SK-N-SH treated with all-trans-retinoic acid at 6 μM for 48 hours (cell line): ENCODE results near the gene TOM1L2.

Experiments used
- ATAC-seq: fragments of 200-7000 bp; cut with Tn5 transposase; 3 replicates; pipeline ENCODE4 v1.9.1; 2020; ENCODE audit warnings: mild to moderate bottlenecking, moderate library complexity
- ARNTL ChIP-seq: fragments of 450-650 bp; formaldehyde crosslinking; IDR thresholded peaks from 2 replicates; pipeline ENCODE4 v1.5.0; 2020; ENCODE audit warnings: low read depth, mild to moderate bottlenecking, moderate library complexity, borderline replicate concordance
- BACH2 ChIP-seq: fragments of 250-450 bp; sonication (Bioruptor Pico); IDR thresholded peaks from 2 replicates; pipeline ENCODE4 v1.9.0; 2021; ENCODE audit warnings: mild to moderate bottlenecking, borderline replicate concordance
- CREB5 ChIP-seq: fragments of 250-450 bp; sonication (Bioruptor Pico); IDR thresholded peaks from 2 replicates; pipeline ENCODE4 v1.5.1; 2020; ENCODE audit warnings: low read depth, mild to moderate bottlenecking, moderate library complexity
- CSRNP3 ChIP-seq: fragments of 250-450 bp; sonication (Bioruptor Pico); IDR thresholded peaks from 2 replicates; pipeline ENCODE4 v1.5.1; 2021; ENCODE audit warnings: mild to moderate bottlenecking, moderate library complexity
- ESRRG ChIP-seq: fragments of 250-450 bp; sonication (Bioruptor Pico); IDR thresholded peaks from 2 replicates; pipeline ENCODE4 v1.6.1; 2021; ENCODE audit warnings: mild to moderate bottlenecking
- GLIS3 ChIP-seq: fragments of 250-450 bp; sonication (Bioruptor Pico); IDR thresholded peaks from 2 replicates; pipeline ENCODE4 v1.5.0; 2020; ENCODE audit warnings: mild to moderate bottlenecking, moderate library complexity
- ISL1 ChIP-seq: fragments of 250-450 bp; sonication (Bioruptor Pico); IDR thresholded peaks from 2 replicates; pipeline ENCODE4 v2.1.2; 2022; ENCODE audit warnings: mild to moderate bottlenecking, moderate library complexity
- OSR1 ChIP-seq: fragments of 250-450 bp; sonication (Bioruptor Pico); IDR thresholded peaks from 2 replicates; pipeline ENCODE4 v1.8.0; 2022; ENCODE audit warnings: moderate library complexity, mild to moderate bottlenecking, inconsistent platforms
- POU6F1 ChIP-seq: fragments of 250-450 bp; sonication (Bioruptor Pico); IDR thresholded peaks from 2 replicates; pipeline ENCODE4 v1.8.0; 2021; ENCODE audit warnings: low read depth, mild to moderate bottlenecking, moderate library complexity, borderline replicate concordance
- SNAI2 ChIP-seq: fragments of 250-450 bp; sonication (Bioruptor Pico); IDR thresholded peaks from 2 replicates; pipeline ENCODE4 v1.5.0; 2020; ENCODE audit warnings: mild to moderate bottlenecking, moderate library complexity
- TCF4 ChIP-seq: fragments of 250-450 bp; sonication (Bioruptor Pico); IDR thresholded peaks from 2 replicates; pipeline ENCODE4 v1.8.0; 2021; ENCODE audit warnings: mild to moderate bottlenecking, moderate library complexity, borderline replicate concordance
- TOX ChIP-seq: fragments of 250-450 bp; sonication (Bioruptor Pico); IDR thresholded peaks from 2 replicates; pipeline ENCODE4 v1.8.0; 2021; ENCODE audit warnings: mild to moderate bottlenecking, moderate library complexity, borderline replicate concordance
- TSHZ2 ChIP-seq: fragments of 250-450 bp; sonication (Bioruptor Pico); IDR thresholded peaks from 2 replicates; pipeline ENCODE4 v1.5.0; 2020; ENCODE audit warnings: mild to moderate bottlenecking, moderate library complexity
- ZNF565 ChIP-seq: fragments of 450-650 bp; formaldehyde crosslinking; conservative IDR thresholded peaks from 2 replicates; pipeline ENCODE4 v1.5.0; 2020; ENCODE audit warnings: low read depth, mild to moderate bottlenecking, moderate library complexity
- ZNF70 ChIP-seq: fragments of 450-650 bp; formaldehyde crosslinking; IDR thresholded peaks from 2 replicates; pipeline ENCODE4 v1.5.0; 2020; ENCODE audit warnings: mild to moderate bottlenecking, moderate library complexity
- ZNF8 ChIP-seq: fragments of 450-650 bp; formaldehyde crosslinking; IDR thresholded peaks from 2 replicates; pipeline ENCODE4 v1.5.0; 2020; ENCODE audit warnings: mild to moderate bottlenecking, moderate library complexity

TOM1L2 gene

GRCh38 chr17:17906418-17907215 lies 65.6 kb downstream of the TOM1L2 start:
- TF ChIP-seq ARNTL (CRISPR knock-in tag), result no peak
- TF ChIP-seq CSRNP3 (CRISPR knock-in tag), result no peak
- TF ChIP-seq ZNF70 (CRISPR knock-in tag), result no peak
- ATAC-seq, result no peak; the same call in 2 of the 3 replicates

- no peak for ATAC-seq
- TF ChIP-seq ISL1 (CRISPR knock-in tag), result no peak
- TF ChIP-seq ESRRG (CRISPR knock-in tag), result no peak
- TF ChIP-seq TCF4 (CRISPR knock-in tag), result no peak
- no peak for TF ChIP-seq POU6F1 (CRISPR knock-in tag)
- TF ChIP-seq ZNF70 (CRISPR knock-in tag), result no peak
- no peak for TF ChIP-seq OSR1 (CRISPR knock-in tag)
- TF ChIP-seq TSHZ2 (CRISPR knock-in tag), result no peak
- no peak for TF ChIP-seq TOX (CRISPR knock-in tag)
- TF ChIP-seq GLIS3 (CRISPR knock-in tag), result no peak
- TF ChIP-seq ARNTL (CRISPR knock-in tag), result no peak
- no peak for TF ChIP-seq SNAI2
- no peak for TF ChIP-seq CSRNP3 (CRISPR knock-in tag)
- no peak for TF ChIP-seq CREB5
- no peak for TF ChIP-seq BACH2 (CRISPR knock-in tag)
- TF ChIP-seq ZNF8, result no peak
- TF ChIP-seq, all 23 proteins: peak for 0
Observed at GRCh38 chr17:17905036-17905320, 67.2 kb downstream of the TOM1L2 start.

GRCh38 chr17:17904166-17905035 lies 67.8 kb downstream of the TOM1L2 start:
- no peak for ATAC-seq

More at GRCh38 chr17:17904166-17905035, 67.8 kb downstream of the TOM1L2 start:
- TF ChIP-seq ZNF565 (CRISPR knock-in tag), result no peak
- no peak for TF ChIP-seq CREB5
